Neural progenitor cell (in vitro differentiated cells): ENCODE results near the gene SLX4IP.

Experiments used
- EZH2 ChIP-seq: fragments of 200-600 bp; sonication (generic); IDR thresholded peaks from 2 replicates; pipeline ENCODE4 v1.6.1; 2017; ENCODE audit warnings: antibody characterized with exemption, mild to moderate bottlenecking, moderate library complexity
- TF ChIP-seq, protein P1 (sequence below): fragments of 200-600 bp; sonication (generic); IDR thresholded peaks from 2 replicates; pipeline ENCODE4 v1.5.1; 2017; ENCODE audit warnings: antibody characterized with exemption, mild to moderate bottlenecking

DNA sequence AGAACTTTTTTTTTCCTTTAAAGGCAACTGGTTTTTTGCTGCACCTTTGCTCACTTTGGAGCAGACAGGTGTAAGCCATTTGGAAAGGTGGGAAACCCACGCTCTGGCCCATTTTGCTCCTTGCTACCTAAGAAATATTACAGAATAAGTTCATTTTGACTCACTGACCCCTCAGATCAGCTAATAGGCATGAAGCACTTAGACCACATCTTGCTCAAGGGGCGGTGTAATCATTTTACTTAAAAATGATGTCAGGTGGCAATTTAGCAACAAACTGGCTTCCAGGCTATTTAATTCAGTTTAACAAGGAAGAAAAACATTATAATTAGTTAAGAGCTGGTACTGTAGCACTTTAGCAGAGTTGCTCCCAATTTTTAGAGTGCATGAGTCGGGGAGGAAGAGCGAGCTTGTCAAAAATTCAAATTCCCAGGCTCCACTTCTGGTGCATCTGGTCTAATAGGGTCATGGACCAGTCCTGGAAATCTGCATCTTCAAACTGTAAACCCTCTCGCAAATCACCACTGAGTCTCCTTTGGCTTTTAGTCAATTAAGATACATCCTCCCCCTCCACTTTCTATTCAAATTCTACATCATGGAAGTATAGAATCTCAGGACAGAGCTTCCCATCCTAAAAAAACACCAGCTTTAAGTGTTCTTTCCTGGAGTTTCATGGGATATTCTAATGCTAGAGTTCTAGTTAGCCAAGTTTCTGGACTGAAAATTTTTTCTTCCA, 200.5 kb downstream of the SLX4IP start:
- TF ChIP-seq EZH2, result no peak
- TF ChIP-seq, protein P1, sequence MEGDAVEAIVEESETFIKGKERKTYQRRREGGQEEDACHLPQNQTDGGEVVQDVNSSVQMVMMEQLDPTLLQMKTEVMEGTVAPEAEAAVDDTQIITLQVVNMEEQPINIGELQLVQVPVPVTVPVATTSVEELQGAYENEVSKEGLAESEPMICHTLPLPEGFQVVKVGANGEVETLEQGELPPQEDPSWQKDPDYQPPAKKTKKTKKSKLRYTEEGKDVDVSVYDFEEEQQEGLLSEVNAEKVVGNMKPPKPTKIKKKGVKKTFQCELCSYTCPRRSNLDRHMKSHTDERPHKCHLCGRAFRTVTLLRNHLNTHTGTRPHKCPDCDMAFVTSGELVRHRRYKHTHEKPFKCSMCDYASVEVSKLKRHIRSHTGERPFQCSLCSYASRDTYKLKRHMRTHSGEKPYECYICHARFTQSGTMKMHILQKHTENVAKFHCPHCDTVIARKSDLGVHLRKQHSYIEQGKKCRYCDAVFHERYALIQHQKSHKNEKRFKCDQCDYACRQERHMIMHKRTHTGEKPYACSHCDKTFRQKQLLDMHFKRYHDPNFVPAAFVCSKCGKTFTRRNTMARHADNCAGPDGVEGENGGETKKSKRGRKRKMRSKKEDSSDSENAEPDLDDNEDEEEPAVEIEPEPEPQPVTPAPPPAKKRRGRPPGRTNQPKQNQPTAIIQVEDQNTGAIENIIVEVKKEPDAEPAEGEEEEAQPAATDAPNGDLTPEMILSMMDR, result no peak
